Neural cell (in vitro differentiated cells): ENCODE measurements around the gene OSBPL2. TPM values are rescaled to one million over a fixed set of nuclear protein-coding genes. Genes with fewer than 3 reads are reported as not detected.

ENCODE experiments used
- H2AFZ ChIP-seq: fragments of 200-600, 300-800 bp; sonication (generic), shearing (Covaris generic); 2 replicates; pipeline ENCODE4 v1.6.0; 2014; ENCODE audit warnings: low read depth, mild to moderate bottlenecking, antibody characterized with exemption, low read length, moderate library complexity
- H3F3A ChIP-seq: fragments of 200-600 bp; shearing (Covaris generic); 2 replicates; pipeline ENCODE4 v1.6.1; 2016; ENCODE audit warnings: mild to moderate bottlenecking, moderate library complexity, mixed read lengths, antibody characterized with exemption, low read length; ENCODE audit not compliant: insufficient read depth, poor library complexity, severe bottlenecking
- H3K27ac ChIP-seq: fragments of 200-600, 300-800 bp; sonication (generic), shearing (Covaris generic); 2 replicates; pipeline ENCODE4 v1.5.1; 2014; ENCODE audit warnings: mild to moderate bottlenecking, low read length, moderate library complexity
- H3K27me3 ChIP-seq: fragments of 300-800, 200-600 bp; sonication (generic), shearing (Covaris generic); 2 replicates; pipeline ENCODE4 v1.6.0; 2014; ENCODE audit warnings: mild to moderate bottlenecking, low read depth, low read length, moderate library complexity; ENCODE audit not compliant: insufficient read depth
- H3K36me3 ChIP-seq: fragments of 300-800, 200-600 bp; sonication (generic), shearing (Covaris generic); 2 replicates; pipeline ENCODE4 v1.5.1; 2014; ENCODE audit warnings: mild to moderate bottlenecking, antibody characterized with exemption, low read length, moderate library complexity; ENCODE audit not compliant: insufficient read depth
- H3K4me2 ChIP-seq: fragments of 300-800, 200-600 bp; sonication (generic), shearing (Covaris generic); 2 replicates; pipeline ENCODE4 v1.6.0; 2014; ENCODE audit warnings: mild to moderate bottlenecking, low read length
- H3K4me3 ChIP-seq: fragments of 300-800, 200-600 bp; sonication (generic), shearing (Covaris generic); 2 replicates; pipeline ENCODE4 v1.5.1; 2014; ENCODE audit warnings: mild to moderate bottlenecking, low read length, moderate library complexity
- H3K79me2 ChIP-seq: fragments of 200-600 bp; shearing (Covaris generic); replicated peaks from 2 replicates; pipeline ENCODE4 v1.6.0; 2014; ENCODE audit warnings: mild to moderate bottlenecking, low read length, moderate library complexity; ENCODE audit not compliant: insufficient read depth
- H3K9ac ChIP-seq: fragments of 300-800, 200-600 bp; sonication (generic), shearing (Covaris generic); 2 replicates; pipeline ENCODE4 v1.6.1; 2016; ENCODE audit warnings: mild to moderate bottlenecking, low read length, mixed read lengths
- H3K9me2 ChIP-seq: fragments of 200-600 bp; shearing (Covaris generic); 2 replicates; pipeline ENCODE4 v1.6.1; 2016; ENCODE audit warnings: mild to moderate bottlenecking, low read length, mixed read lengths; ENCODE audit not compliant: insufficient read depth
- H3K9me3 ChIP-seq: fragments of 200-600, 300-800 bp; sonication (generic), shearing (Covaris generic); 2 replicates; pipeline ENCODE4 v1.6.1; 2016; ENCODE audit warnings: mild to moderate bottlenecking, mixed run types, low read length, moderate library complexity, mixed read lengths
- H4K20me1 ChIP-seq: fragments of 200-600 bp; shearing (Covaris generic); 2 replicates; pipeline ENCODE4 v1.6.1; 2016; ENCODE audit warnings: mild to moderate bottlenecking, mixed run types; ENCODE audit not compliant: insufficient read depth
- CTCF ChIP-seq: fragments of 450-650 bp; IDR thresholded peaks from 2 replicates; pipeline ENCODE4 v1.5.1; 2014; ENCODE audit warnings: antibody characterized with exemption, mild to moderate bottlenecking, moderate library complexity; ENCODE audit not compliant: poor library complexity, severe bottlenecking
- EP300 ChIP-seq: fragments of 450-650 bp; conservative IDR thresholded peaks from 2 replicates; pipeline ENCODE4 v1.6.1; 2014; ENCODE audit warnings: antibody characterized with exemption, mild to moderate bottlenecking, moderate library complexity; ENCODE audit not compliant: poor library complexity, severe bottlenecking
- EZH2 ChIP-seq: fragments of 200-600, 300-800 bp; shearing (Covaris generic), sonication (generic); IDR thresholded peaks from 2 replicates; pipeline ENCODE4 v1.6.1; 2014; ENCODE audit warnings: antibody characterized with exemption, low read length, borderline replicate concordance, mild to moderate bottlenecking; ENCODE audit not compliant: insufficient read depth, poor library complexity, severe bottlenecking
- MXI1 ChIP-seq: fragments of 450-650 bp; conservative IDR thresholded peaks from 2 replicates; pipeline ENCODE4 v1.6.1; 2014; ENCODE audit warnings: antibody characterized with exemption, mild to moderate bottlenecking; ENCODE audit not compliant: poor library complexity, severe bottlenecking
- POLR2AphosphoS5 ChIP-seq: IDR thresholded peaks from 2 replicates; pipeline ENCODE4 v1.6.1; 2012
- RAD21 ChIP-seq: fragments of 450-650 bp; conservative IDR thresholded peaks from 2 replicates; pipeline ENCODE4 v1.6.1; 2014; ENCODE audit warnings: antibody characterized with exemption, mild to moderate bottlenecking, moderate library complexity
- REST ChIP-seq: IDR thresholded peaks from 2 replicates; pipeline ENCODE4 v1.6.1; 2012; ENCODE audit warnings: borderline replicate concordance
- SMC3 ChIP-seq: fragments of 450-650 bp; conservative IDR thresholded peaks from 2 replicates; pipeline ENCODE4 v1.6.1; 2014; ENCODE audit warnings: antibody characterized with exemption, mild to moderate bottlenecking, moderate library complexity; ENCODE audit not compliant: poor library complexity
- TAF1 ChIP-seq: IDR thresholded peaks from 2 replicates; pipeline ENCODE4 v1.6.1; 2012; ENCODE audit warnings: low read depth
- polyA plus RNA-seq: library from polyadenylated mRNA; depleted of rRNA; stranded (reverse); fragments of >200 nt; gene quantifications from 2 replicates; pipeline ENCODE4 v1.2.3, GENCODE V29; 2014

The OSBPL2 gene
- polyA plus RNA-seq, 1 donor from 2014 or later = 41.5 TPM

GRCh38 chr20:62288535-62289105 lies 50.3 kb downstream of the OSBPL2 start:
- Histone ChIP-seq H3K79me2 (no peaks in the 10 kb centered on the region), H3K27ac (no peak overlapping the region), H2AFZ (no peak overlapping the region), H3K9me2 (no peaks in the 10 kb centered on the region), H3K9ac (no peak overlapping the region), H3K27me3 (no peaks in the 10 kb centered on the region), H3K4me2 (no peak overlapping the region), H3K9me3 (no peaks in the 10 kb centered on the region), H3K36me3 (peaks cover 6% of the 10 kb centered on the region), H4K20me1 (no peaks in the 10 kb centered on the region), H3K4me3 (no peak overlapping the region), H3F3A (no peaks in the 10 kb centered on the region)
- TF ChIP-seq POLR2AphosphoS5 (no peak), TAF1 (no peak), SMC3 (no peak), RAD21 (no peak), MXI1 (no peak), REST (no peak), EZH2 (no peak), CTCF (no peak)

- H3K9me2 ChIP-seq = no peaks in the 10 kb centered on the region
- no peak for TF ChIP-seq POLR2AphosphoS5
- no peak for TF ChIP-seq TAF1
- no peak for TF ChIP-seq REST
- no peak for TF ChIP-seq RAD21
- no peak for TF ChIP-seq EZH2
- TF ChIP-seq MXI1 = no peak
- TF ChIP-seq CTCF = no peak
- TF ChIP-seq EP300 = no peak
- TF ChIP-seq SMC3 = no peak
- no peak overlapping the region for H3K9ac ChIP-seq
- no peaks in the 10 kb centered on the region for H3K9me3 ChIP-seq
- no peaks in the 10 kb centered on the region for H4K20me1 ChIP-seq
- no peaks in the 10 kb centered on the region for H3K79me2 ChIP-seq
- H3K36me3 ChIP-seq = peaks cover 6% of the 10 kb centered on the region
- H3K27ac ChIP-seq = no peak overlapping the region
- H3K27me3 ChIP-seq = no peaks in the 10 kb centered on the region
- no peaks in the 10 kb centered on the region for H3F3A ChIP-seq
- no peak overlapping the region for H2AFZ ChIP-seq
- H3K4me3 ChIP-seq = no peak overlapping the region
- no peak overlapping the region for H3K4me2 ChIP-seq
Measured at GRCh38 chr20:62289131-62289530, 50.8 kb downstream of the OSBPL2 start.
